HepG2 (cell line): Measurements from ENCODE around the gene EPHA3.

Experiments used
- CTCF ChIP-seq: sonication (generic); formaldehyde crosslinking; IDR thresholded peaks from 2 replicates; pipeline ENCODE4 v1.5.0; 2020; ENCODE audit warnings: mild to moderate bottlenecking, missing genetic modification reagents, moderate library complexity
- DPF2 ChIP-seq: sonication (generic); formaldehyde crosslinking; IDR thresholded peaks from 2 replicates; pipeline ENCODE4 v1.4.0; 2020; ENCODE audit warnings: mild to moderate bottlenecking, low read depth, missing genetic modification reagents, borderline replicate concordance
- MTF1 ChIP-seq: sonication (generic); formaldehyde crosslinking; IDR thresholded peaks from 2 replicates; pipeline ENCODE4 v1.5.0; 2020; ENCODE audit warnings: missing genetic modification reagents
- NR1H2 ChIP-seq: sonication (generic); formaldehyde crosslinking; IDR thresholded peaks from 2 replicates; pipeline ENCODE4 v1.8.1; 2022; ENCODE audit warnings: low read depth, missing genetic modification reagents, borderline replicate concordance
- ZNF773 ChIP-seq: sonication (generic); formaldehyde crosslinking; IDR thresholded peaks from 2 replicates; pipeline ENCODE4 v1.4.0; 2020; ENCODE audit warnings: missing genetic modification reagents, borderline replicate concordance
- TF ChIP-seq, protein P1 (sequence below): conservative IDR thresholded peaks from 2 replicates; pipeline ENCODE4 v1.6.1; 2018; ENCODE audit warnings: missing genetic modification reagents
- TF ChIP-seq, protein P2 (sequence below): sonication (generic); formaldehyde crosslinking; IDR thresholded peaks from 2 replicates; pipeline ENCODE4 v1.4.0; 2020; ENCODE audit warnings: missing genetic modification reagents, borderline replicate concordance

- TF ChIP-seq MTF1: no peak
- TF ChIP-seq, protein P1, sequence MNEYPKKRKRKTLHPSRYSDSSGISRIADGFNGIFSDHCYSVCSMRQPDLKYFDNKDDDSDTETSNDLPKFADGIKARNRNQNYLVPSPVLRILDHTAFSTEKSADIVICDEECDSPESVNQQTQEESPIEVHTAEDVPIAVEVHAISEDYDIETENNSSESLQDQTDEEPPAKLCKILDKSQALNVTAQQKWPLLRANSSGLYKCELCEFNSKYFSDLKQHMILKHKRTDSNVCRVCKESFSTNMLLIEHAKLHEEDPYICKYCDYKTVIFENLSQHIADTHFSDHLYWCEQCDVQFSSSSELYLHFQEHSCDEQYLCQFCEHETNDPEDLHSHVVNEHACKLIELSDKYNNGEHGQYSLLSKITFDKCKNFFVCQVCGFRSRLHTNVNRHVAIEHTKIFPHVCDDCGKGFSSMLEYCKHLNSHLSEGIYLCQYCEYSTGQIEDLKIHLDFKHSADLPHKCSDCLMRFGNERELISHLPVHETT: no peak
- TF ChIP-seq NR1H2 (CRISPR knock-in tag): no peak
- TF ChIP-seq CTCF: no peak
- no peak for TF ChIP-seq DPF2 (CRISPR knock-in tag)
- no peak for TF ChIP-seq ZNF773 (CRISPR knock-in tag)
- TF ChIP-seq, protein P2, sequence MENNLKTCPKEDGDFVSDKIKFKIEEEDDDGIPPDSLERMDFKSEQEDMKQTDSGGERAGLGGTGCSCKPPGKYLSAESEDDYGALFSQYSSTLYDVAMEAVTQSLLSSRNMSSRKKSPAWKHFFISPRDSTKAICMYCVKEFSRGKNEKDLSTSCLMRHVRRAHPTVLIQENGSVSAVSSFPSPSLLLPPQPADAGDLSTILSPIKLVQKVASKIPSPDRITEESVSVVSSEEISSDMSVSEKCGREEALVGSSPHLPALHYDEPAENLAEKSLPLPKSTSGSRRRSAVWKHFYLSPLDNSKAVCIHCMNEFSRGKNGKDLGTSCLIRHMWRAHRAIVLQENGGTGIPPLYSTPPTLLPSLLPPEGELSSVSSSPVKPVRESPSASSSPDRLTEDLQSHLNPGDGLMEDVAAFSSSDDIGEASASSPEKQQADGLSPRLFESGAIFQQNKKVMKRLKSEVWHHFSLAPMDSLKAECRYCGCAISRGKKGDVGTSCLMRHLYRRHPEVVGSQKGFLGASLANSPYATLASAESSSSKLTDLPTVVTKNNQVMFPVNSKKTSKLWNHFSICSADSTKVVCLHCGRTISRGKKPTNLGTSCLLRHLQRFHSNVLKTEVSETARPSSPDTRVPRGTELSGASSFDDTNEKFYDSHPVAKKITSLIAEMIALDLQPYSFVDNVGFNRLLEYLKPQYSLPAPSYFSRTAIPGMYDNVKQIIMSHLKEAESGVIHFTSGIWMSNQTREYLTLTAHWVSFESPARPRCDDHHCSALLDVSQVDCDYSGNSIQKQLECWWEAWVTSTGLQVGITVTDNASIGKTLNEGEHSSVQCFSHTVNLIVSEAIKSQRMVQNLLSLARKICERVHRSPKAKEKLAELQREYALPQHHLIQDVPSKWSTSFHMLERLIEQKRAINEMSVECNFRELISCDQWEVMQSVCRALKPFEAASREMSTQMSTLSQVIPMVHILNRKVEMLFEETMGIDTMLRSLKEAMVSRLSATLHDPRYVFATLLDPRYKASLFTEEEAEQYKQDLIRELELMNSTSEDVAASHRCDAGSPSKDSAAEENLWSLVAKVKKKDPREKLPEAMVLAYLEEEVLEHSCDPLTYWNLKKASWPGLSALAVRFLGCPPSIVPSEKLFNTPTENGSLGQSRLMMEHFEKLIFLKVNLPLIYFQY (CRISPR knock-in tag): no peak
Observed at GRCh38 chr3:89280301-89280700, 172.9 kb downstream of the EPHA3 start.
